Measurements from ENCODE around the gene LCN2. TPM values are rescaled to one million over a fixed set of nuclear protein-coding genes. Genes with fewer than 3 reads are reported as not detected.
A peak's percentile ranks its signal among the peaks of the same experiment; 100 is the strongest.

LCN2 gene
- total RNA-seq, 1 donor from 2014 or later, result 14.3 TPM

GRCh38 chr9:128153060-128153946 is 4.0 kb downstream of the LCN2 start:
- ATAC-seq, result no peak
- intact Hi-C loops (cut with DNase I), result no loop called here
- Histone ChIP-seq H3K27ac (no peak overlapping the region), H3K27me3 (no peaks in the 10 kb centered on the region), H3K9me3 (no peaks in the 10 kb centered on the region), H3K4me3 (no peak overlapping the region), H3K4me1 (peaks cover 9% of the 10 kb centered on the region), H3K36me3 (no peaks in the 10 kb centered on the region)
- no peak for TF ChIP-seq CTCF (IDR thresholded peaks at IDR 0.05)
- no peak for DNase-seq

- no peak for TF ChIP-seq CTCF (IDR thresholded peaks at IDR 0.05)
- H3K27ac ChIP-seq, result no peak overlapping the region
- no peaks in the 10 kb centered on the region for H3K36me3 ChIP-seq
- intact Hi-C loops (cut with DNase I), result no loop called here
- no peaks in the 10 kb centered on the region for H3K27me3 ChIP-seq
- no peaks in the 10 kb centered on the region for H3K9me3 ChIP-seq
- no peak for ATAC-seq
- DNase-seq, result no peak
- H3K4me1 ChIP-seq, result peaks cover 1% of the 10 kb centered on the region
- H3K4me3 ChIP-seq, result no peak overlapping the region
Measured at GRCh38 chr9:128153947-128154695, 4.9 kb downstream of the LCN2 start.

DNA sequence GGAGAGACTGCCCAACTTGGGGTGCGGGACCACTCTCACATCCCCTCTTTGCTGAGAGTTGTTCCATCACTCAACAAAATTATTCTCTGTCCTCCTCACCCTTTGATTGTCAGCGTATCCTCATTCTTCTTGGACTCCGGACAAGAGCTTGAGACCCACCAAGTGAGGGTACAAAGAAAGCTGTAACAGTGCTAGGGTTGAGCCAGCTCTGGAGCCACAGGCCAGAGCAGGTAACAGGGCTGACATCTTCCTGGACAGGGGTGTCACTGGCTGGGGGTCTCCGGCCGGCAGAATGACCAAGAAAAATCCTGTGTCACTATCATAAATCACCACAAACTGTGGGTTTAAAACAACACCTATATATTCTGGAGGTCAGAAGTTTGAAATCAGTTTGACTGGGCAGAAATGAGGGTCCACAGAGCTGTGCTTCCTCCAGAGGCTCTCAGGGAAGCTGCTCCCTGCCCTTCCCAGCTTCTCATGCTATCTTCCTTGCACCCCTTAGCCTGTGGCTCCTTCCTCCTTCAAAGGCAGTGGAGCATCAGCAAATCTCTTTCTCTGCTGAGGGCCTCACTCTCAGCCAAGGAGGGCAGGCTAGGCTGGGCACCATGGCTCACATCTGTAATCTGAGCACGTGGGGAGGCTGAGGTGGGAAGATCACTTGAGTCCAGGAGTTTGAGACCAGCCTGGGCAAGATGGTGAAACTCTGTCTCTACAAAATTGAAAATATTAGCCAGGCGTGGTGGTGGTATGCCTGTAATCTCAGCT is 6.7 kb downstream of the LCN2 start:
- ATAC-seq (no peak), DNase-seq (no peak)
- no peaks in the 10 kb centered on the region for H3K9me3 ChIP-seq
- no peaks in the 10 kb centered on the region for H3K36me3 ChIP-seq
- intact Hi-C loops (cut with DNase I), result no loop called here
- no peak overlapping the region for H3K4me3 ChIP-seq
- H3K4me1 ChIP-seq, result no peaks in the 10 kb centered on the region
- no peaks in the 10 kb centered on the region for H3K27me3 ChIP-seq
- no peak overlapping the region for H3K27ac ChIP-seq
- no peak for TF ChIP-seq CTCF (IDR thresholded peaks at IDR 0.05)

GRCh38 chr9:128159522-128159783 is 10.2 kb downstream of the LCN2 start:
- no peaks in the 10 kb centered on the region for H3K27me3 ChIP-seq
- ATAC-seq (peak; percentile 9), DNase-seq (no peak)
- intact Hi-C loops (cut with DNase I), result no loop called here
- H3K9me3 ChIP-seq, result no peaks in the 10 kb centered on the region
- H3K4me3 ChIP-seq, result peak overlapping the region; percentile 63
- no peak for TF ChIP-seq CTCF (IDR thresholded peaks at IDR 0.05)
- peaks cover 3% of the 10 kb centered on the region for H3K36me3 ChIP-seq
- H3K4me1 ChIP-seq, result no peaks in the 10 kb centered on the region
- H3K27ac ChIP-seq, result peak overlapping the region; percentile 65

- peak; percentile 97 for DNase-seq
- Histone ChIP-seq H3K27me3 (no peaks in the 10 kb centered on the region), H3K4me1 (no peaks in the 10 kb centered on the region), H3K4me3 (peak within 1 kb of the TSS; percentile 63), H3K9me3 (no peaks in the 10 kb centered on the region), H3K27ac (peak within 1 kb of the TSS; percentile 68), H3K36me3 (peaks cover 8% of the 10 kb centered on the region)
- TF ChIP-seq CTCF (IDR thresholded peaks at IDR 0.05), result no peak
- peak; percentile 97 for ATAC-seq
- intact Hi-C loops (cut with DNase I), result no loop called here
Measured at GRCh38 chr9:128159784-128160602, 10.7 kb downstream of the LCN2 start, which contains the start of gene BBLN. Gene BBLN, plus strand, starts transcription at chr9:128160265. Its CDS starts 143 bp downstream, at chr9:128160408.
